NCI-H1092 (cell line): ENCODE measurements around the gene TBX10.
A peak's percentile ranks its signal among the peaks of the same experiment; 100 is the strongest.
"Not testable (repeated sequence)": the region's sequence is repeated elsewhere in the genome, so short reads cannot be mapped to it uniquely, and the experiment has no call there.

ENCODE experiments used
- DNase-seq: peaks from one replicate; lab custom pipeline; 2025; lab: John Stamatoyannopoulos, UW

TBX10 gene

GRCh38 chr11:67615728-67616430 is 23.7 kb downstream of the TBX10 start:
- no peak for DNase-seq

GRCh38 chr11:67614730-67615714 is 24.5 kb downstream of the TBX10 start:
- DNase-seq: no peak

GRCh38 chr11:67613960-67614715 is 25.4 kb downstream of the TBX10 start:
- peak; percentile 18 for DNase-seq

GRCh38 chr11:67613313-67613959 is 26.1 kb downstream of the TBX10 start:
- no peak for DNase-seq

GRCh38 chr11:67612751-67613150 is 26.8 kb downstream of the TBX10 start:
- DNase-seq: no peak

GRCh38 chr11:67611704-67612587 is 27.6 kb downstream of the TBX10 start:
- no peak for DNase-seq

- DNase-seq: no peak
Measured at GRCh38 chr11:67611165-67611564, 28.4 kb downstream of the TBX10 start.

- DNase-seq: no peak
Measured at GRCh38 chr11:67610302-67610868, 29.2 kb downstream of the TBX10 start.

GRCh38 chr11:67609316-67609715 is 30.2 kb downstream of the TBX10 start:
- DNase-seq: no peak

- no peak for DNase-seq
Measured at GRCh38 chr11:67608486-67608885, 31.1 kb downstream of the TBX10 start.

GRCh38 chr11:67607507-67607906 is 32.1 kb downstream of the TBX10 start:
- DNase-seq: no peak

- peak; percentile 97 for DNase-seq
Measured at GRCh38 chr11:67606492-67607295, 32.9 kb downstream of the TBX10 start, which contains the start of gene NDUFV1. Gene NDUFV1, plus strand, starts transcription at chr11:67606936. Its CDS starts 69 bp downstream, at chr11:67607005.

- no peak for DNase-seq
Measured at GRCh38 chr11:67606093-67606491, 33.5 kb downstream of the TBX10 start.

GRCh38 chr11:67605231-67606011 is 34.1 kb downstream of the TBX10 start:
- no peak for DNase-seq

GRCh38 chr11:67604815-67605214 is 34.7 kb downstream of the TBX10 start:
- no peak for DNase-seq

- DNase-seq: not testable (repeated sequence)
Measured at GRCh38 chr11:67604119-67604518, 35.4 kb downstream of the TBX10 start.

GRCh38 chr11:67601098-67601497 is 38.5 kb downstream of the TBX10 start:
- no peak for DNase-seq

- no peak for DNase-seq
Measured at GRCh38 chr11:67600324-67601029, 39.1 kb downstream of the TBX10 start.
